NT2/D1 (cell line): ENCODE measurements around the gene MMP2.

Experiments
- SUZ12 ChIP-seq: IDR thresholded peaks from 2 replicates; pipeline ENCODE4 v1.6.1; 2011; ENCODE audit not compliant: insufficient read length, insufficient read depth; ENCODE audit errors: extremely low read depth
- ZNF274 ChIP-seq: IDR thresholded peaks from 2 replicates; pipeline ENCODE4 v1.6.1; 2011; ENCODE audit warnings: mild to moderate bottlenecking, low read depth, low read length

GRCh38 chr16:55454861-55455260 is 24.1 kb upstream of the MMP2 start:
- TF ChIP-seq ZNF274 (no peak), SUZ12 (no peak)
